AG09309 (cell line): ENCODE results near the gene APBA2.

Experiments
- DNase-seq: peaks from one replicate; pipeline ENCODE4 v3.0.0-alpha.2; 2010; ENCODE audit warnings: low read depth
- H3K4me3 ChIP-seq: 2 replicates; pipeline ENCODE4 v1.5.1; 2011; ENCODE audit warnings: mild to moderate bottlenecking, low read depth, low read length, moderate library complexity; ENCODE audit not compliant: control insufficient read depth
- CTCF ChIP-seq: IDR thresholded peaks from 2 replicates; pipeline ENCODE4 v1.5.1; 2011; ENCODE audit warnings: mild to moderate bottlenecking, low read depth, low read length, inconsistent platforms; ENCODE audit not compliant: insufficient read depth, control insufficient read depth; ENCODE audit errors: missing control alignments

The APBA2 gene

DNA sequence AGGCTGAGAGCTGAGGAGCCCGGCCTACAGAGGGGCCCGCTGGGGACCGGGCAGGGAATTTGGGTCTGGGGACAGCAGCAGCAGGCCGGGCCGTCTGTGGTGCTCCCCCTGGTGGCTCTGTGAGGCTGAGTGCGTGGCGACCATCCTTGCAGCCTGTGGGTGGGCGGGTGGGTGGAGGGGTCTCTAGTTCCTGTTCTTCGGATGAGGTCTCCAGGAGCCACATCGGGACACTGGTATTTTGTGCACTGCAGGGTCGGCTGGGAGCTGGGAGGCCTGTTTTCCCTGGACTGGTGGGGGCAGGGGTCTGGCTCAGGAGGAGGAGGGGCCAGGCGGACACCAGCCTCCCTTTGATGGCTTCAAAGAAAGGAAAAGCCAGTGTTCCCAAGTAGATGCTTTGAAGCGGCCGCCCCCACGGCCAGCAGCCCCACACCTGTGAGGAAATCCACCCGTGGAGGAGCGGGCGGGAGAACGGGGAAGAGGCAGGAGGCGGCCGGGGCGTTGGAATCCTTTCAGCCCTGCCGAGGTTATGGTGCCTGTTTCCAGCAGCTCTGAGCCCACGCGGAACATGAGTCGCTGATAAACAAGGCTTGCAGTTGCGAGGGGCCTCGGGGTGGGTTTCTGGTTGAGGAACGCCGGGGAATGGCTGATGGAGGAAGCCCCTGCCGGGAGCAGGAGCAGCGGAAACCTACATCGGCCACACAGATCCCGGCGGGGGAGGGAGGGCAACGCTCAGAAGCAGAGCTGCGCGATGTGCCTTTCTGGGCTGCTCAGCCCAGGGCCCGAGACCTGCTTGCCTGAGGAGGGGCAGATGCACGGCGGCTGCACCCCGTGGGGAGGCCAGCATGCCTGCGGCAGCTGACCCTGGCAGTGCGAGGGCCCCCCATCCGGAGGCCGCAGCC lies 229.6 kb downstream of the APBA2 start:
- no peak for TF ChIP-seq CTCF
- DNase-seq, result no peak
- H3K4me3 ChIP-seq, result no peak overlapping the region

DNA sequence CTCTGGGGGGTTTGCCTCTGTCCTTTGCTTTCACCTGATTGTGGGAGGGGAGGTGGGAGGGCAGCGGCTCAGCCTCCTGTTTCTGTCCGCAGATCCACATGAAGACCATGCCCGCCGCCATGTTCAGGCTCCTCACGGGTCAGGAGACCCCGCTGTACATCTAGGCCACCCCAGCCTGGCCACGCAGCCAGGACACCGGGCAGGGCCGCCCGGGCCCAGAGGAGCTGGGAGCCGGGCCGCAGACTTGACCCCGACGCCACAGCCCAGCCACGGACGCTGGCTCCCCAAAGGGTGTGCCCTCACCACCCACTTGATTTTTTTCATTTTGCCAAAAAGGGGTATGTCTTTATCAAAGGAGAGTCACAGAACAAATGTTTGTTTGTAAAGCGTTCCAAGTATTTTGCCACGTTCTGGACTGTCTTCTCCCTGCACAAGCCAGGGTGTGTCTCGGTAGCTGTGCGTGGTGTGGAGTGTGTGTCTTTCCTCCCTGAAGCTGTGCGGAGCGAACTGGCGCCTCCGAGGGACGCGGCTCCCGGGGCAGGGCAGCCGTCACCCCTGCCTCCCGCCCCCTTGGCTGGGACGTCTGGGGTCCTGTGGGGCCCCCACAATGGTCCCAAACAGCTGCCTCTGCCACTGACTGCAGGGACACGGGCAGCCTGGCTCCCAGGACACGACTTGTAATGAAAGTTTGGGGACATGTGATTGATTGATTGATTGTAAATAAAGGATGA lies 231.4 kb downstream of the APBA2 start:
- DNase-seq, result no peak
- no peak overlapping the region for H3K4me3 ChIP-seq
- no peak for TF ChIP-seq CTCF

- TF ChIP-seq CTCF, result no peak
- DNase-seq, result no peak
- no peak overlapping the region for H3K4me3 ChIP-seq
These were observed 232.0 kb downstream of the APBA2 start for GRCh38 chr15:29117778-29118177.

DNA sequence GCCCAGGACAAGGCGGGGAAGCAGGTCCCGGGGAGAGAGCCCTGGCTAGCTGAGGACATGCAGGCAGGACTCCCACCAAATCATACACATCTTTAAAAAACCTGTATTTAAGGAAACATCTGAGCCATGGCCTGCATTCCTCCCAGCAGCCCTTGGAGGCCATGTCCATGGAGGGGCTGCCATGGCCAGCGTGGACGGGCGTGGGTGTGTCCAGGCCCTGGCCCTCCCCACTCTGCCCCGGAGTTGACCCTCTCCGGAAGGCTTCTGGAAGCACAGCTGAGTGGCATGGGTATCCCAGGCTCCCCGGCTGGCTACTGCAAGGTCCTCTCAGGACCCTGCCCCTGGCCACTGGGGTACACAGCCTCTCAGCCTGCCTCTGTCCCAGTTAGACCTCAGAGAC lies 234.1 kb downstream of the APBA2 start:
- DNase-seq, result no peak
- H3K4me3 ChIP-seq, result no peak overlapping the region
- TF ChIP-seq CTCF, result no peak

DNA sequence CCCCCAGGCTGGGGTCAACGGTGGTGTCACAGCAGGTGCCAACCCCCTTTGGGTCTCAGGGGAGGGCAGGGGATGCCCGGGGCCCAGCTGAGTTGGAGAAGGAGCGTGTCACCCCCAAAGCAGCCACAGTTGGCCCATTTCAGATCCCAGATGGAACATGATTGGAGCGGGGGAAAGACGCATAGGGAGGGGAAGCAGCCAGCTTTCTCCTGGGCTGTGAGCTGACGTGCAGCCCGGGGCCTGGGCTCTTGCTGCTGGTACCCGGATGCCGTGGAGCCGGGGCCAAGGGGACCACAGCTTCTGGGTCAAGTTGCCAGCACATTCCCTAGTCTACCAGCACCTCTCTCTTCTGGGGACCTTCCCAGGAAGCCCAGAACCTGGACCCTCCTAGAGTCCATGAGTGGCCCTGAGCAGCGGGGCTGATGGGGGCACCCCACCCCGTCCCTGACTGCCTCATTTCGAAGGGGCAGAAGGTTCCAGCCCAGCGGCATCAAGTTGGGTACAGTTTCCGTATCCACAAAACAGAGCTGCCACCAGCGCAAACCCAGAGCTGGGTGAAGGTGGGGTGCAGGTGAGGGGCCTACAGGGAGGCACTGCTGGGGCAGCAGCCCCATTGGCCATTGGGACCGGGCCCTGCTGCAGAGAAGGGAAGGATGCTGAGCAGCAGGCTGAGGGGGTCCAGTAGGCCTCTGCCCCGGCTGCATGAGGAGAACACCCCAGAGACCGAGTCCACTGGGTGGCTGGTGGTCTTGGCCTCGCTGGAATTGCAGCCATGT lies 235.0 kb downstream of the APBA2 start:
- no peak overlapping the region for H3K4me3 ChIP-seq
- DNase-seq, result no peak
- no peak for TF ChIP-seq CTCF

GRCh38 chr15:29121369-29121656 lies 235.5 kb downstream of the APBA2 start:
- no peak for TF ChIP-seq CTCF
- no peak overlapping the region for H3K4me3 ChIP-seq
- DNase-seq, result no peak
